ENCODE measurements around the gene ASTN1.
"Not testable (repeated sequence)": the region's sequence is repeated elsewhere in the genome, so short reads cannot be mapped to it uniquely, and the experiment has no call there.

Gene ASTN1

DNA sequence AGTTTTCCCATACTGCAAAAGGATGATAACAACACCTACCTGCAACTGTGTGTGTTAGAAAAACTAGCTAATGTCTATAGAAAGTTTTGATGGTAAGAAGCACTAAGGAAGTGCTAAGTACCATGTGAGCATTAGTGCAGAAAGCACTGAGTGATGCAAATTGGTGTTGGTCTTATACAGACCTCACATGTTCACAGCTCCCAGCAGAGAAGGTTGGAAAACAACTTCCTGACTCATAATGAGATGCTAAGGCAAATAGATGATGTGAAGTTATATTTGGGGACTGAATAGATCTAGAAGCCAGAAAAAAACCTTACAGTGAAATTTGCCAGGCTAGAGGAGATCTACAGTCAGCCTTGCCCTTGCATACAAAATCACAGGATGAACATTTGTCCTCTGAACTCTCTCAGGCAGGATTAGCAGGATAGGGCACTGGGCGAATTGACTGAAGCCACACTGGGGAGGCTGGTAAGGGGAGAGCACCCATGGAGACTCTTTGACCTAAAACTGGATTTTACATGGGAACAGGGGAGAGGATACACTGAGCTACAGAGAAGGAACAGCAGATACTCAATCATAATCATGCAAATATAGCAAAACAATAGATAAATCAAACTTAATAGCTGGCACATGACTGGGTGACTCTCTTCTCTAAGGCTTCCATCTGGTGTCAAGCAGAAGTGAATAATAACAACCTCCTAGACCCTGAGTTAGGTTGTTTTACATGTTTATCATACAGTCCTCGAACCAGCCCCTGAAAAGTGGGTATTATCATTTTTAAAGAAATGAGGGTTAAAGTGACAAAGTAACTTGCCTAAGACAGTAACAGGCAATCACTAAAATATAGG, 61.3 kb downstream of the ASTN1 start:
- no peak for DNase-seq

DNA sequence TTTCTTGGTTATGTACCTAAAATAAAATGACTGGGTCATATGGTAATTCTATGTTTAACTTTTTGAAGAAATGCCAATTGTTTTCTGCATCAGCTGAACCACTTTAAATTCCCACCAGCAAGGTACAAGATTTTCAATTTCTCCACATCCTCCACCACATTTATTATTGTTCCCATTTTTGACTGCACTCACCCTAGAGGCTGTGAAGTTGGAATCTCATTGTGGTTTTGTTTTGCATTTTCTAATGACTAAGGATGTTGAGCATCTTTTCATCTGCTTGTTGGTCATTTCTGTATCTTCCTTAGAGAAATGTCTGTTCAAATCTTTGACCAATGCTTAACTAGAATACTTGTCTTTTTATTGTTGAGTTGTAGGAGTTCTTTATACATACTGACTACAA, 72.5 kb downstream of the ASTN1 start:
- no peak for DNase-seq

DNA sequence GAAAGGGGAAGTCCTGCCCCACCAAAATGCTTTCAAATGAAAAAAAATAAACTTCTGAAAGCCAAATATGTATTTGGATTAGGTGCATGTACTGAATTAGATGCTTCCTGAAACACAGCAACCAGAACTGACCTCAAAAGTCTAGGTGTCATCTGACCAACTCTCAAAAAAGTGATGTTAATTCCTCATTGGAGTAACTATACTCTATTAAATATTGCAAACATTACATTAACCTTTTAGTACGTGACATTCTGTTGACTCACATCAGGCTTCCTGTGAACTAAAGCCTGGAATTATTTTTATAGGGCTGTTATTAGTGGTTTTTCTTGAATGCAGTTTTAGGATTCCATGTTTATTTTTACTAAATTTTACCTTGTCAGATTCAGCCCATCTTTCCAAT, 73.5 kb downstream of the ASTN1 start:
- DNase-seq, result no peak

DNA sequence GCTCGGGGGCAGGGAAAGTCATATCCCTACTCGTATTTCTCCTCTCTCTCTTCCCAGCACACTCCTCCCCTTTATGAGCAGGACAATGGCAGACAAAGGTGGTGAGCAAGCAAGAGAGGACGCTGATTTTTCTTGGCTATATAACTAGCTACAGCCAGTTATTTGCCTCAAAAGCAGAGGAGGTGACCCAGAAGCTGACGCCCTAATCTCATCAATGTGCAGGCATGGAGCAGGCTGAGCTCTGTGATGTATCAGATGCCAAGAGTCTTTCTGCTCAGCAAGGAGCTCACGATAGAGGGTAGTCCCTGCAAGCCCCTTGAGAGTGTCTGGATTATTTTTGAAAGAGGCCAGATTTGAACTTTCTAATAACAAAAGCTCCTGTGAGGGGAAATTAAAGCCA, 75.5 kb downstream of the ASTN1 start:
- no peak for DNase-seq

DNA sequence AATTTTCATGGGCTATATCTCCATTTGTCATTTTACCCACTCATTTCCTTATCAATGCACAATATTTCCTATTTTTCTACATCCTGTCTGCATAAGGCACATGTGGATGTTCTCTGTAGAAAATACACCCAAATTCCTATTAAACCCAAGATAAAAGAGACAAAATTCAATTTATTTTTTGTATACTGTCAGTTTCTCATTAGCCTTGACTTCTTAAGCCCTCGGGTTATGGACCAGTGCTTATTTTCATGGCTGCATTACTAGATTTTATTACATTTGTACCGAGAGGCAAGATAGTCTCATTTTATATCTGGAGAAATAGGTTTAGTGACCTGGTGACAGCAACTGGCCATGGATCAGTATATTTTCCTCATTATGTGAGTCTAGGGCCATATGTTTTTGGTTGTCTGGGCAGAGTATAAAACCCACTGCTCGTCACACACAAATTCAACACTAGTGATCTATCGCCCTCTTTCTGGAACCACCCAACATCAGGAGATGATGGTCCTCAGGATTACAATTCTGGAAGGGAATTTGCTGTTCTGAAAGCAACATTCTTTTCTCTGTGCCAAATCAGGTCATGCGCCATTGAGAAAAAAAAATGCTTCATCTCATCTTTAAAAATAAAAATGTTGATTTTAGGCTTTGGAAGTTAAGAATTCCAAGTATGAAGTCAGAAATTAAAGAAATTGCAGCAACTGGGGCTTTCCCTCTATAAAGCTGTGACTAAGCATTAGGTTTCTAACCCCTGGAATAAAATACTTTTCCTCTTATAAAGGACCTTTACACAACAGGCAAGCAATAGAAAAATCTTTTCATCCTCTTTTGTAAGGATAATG, 81.4 kb downstream of the ASTN1 start:
- no peak for DNase-seq

DNA sequence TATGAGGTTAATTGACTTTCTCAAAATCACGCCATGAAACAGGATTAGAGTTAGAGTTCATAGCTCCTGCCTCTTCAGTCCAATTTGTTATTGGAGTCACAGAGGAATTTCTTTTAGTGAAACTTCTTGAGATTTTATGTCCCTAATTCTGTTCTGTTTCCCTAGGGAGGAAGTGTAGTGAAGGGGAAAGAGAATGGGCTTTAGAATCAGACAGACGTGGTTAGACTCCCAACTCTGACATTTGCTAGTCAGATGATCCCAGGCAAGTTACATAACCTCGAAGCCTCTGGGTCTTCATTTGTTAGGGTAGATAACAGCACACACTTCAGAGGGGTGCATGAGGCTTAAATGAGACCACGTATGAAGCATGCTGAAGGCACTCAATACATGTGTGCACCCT, 83.9 kb downstream of the ASTN1 start:
- DNase-seq, result no peak

DNA sequence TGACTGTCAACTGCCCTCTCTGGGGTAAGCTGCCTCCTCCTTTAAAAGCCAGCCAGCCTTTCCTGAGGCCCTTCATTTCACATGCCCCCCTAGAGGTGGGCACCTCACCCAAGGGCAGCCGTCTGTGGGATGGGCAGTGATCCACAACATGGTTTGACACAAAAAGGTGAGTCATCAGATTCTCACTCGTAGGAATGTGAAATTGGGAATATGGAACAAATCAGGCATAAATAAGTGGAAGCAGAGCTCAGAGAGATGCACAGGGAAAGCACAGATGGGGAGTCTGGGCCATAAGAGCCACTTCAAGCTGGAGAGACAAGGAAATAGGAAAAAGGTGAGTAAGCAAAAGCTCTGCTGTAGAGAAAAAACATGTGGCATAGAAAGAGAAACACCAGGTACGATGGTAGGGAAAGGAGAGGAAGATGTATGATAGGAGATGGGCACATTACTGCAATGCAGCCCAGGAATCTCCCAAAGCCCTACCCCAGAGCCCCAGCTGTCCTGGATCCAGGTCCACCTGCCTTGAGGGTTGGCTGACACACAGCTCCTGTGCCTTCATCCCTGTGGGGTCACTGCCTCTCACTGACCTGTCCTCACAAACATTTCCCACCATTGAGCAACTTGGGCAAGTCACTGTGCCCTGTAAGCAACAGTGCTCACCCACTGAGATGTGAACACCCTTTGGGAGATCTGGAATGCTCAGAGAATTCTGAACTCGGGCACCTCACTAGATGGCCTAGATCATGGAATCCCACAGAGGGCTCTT, 86.6 kb downstream of the ASTN1 start:
- no peak for DNase-seq

DNA sequence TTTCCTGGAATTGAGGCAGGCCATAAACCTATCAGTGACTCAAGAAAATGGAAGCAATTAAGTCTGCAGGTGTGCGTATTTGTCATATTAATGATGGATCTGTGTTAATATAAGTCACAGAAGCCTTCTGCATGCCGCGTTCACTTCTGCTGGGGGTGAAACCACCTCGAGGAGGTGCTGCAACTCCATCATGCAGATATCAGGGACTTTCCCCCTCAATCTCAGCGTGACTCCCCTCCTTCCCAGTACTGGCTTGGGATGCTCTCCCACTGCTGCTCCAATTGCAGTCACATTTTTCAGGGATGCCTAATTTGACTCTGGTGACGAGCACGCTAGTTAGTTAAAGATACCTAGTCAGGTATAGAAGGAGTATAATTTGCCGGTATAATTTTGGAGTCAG, 87.5 kb downstream of the ASTN1 start:
- no peak for DNase-seq

DNA sequence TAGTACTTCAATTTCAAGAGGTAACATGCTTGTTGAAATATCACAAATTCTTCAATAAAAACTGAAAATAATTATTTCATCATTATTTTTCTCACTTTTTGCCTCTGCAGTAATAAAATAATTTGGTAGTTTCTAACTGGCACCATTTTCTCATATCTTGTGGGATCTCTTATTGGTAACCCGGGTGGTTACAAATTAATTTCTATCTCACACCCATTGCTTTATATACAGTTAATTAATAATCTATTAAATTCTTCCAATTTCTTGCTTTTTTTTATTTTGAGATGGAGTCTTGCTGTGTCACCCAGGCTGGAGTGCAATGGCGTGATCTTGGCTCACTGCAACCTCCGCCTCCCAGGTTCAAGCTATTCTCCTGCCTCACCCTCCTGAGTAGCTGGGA, 89.7 kb downstream of the ASTN1 start:
- DNase-seq, result not testable (repeated sequence)

DNA sequence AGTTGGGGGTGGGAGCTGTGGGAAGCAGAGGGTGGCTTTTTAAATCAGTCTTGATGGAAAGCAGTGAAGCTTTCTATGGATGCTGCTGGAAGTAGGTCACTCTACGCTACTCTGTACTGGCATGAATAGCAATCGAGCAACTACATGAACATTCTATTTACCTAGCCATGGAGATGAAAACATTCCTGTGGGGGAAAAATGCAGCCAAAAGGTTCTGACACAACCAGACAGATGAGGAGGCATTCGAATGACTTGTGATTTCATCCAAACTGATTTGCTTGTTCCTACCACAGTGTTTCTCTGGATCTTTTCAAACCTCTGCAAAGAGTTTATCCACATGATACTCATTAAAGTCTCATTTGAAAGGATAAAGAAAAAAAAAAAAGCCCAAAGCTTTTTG, 95.0 kb downstream of the ASTN1 start:
- no peak for DNase-seq

DNA sequence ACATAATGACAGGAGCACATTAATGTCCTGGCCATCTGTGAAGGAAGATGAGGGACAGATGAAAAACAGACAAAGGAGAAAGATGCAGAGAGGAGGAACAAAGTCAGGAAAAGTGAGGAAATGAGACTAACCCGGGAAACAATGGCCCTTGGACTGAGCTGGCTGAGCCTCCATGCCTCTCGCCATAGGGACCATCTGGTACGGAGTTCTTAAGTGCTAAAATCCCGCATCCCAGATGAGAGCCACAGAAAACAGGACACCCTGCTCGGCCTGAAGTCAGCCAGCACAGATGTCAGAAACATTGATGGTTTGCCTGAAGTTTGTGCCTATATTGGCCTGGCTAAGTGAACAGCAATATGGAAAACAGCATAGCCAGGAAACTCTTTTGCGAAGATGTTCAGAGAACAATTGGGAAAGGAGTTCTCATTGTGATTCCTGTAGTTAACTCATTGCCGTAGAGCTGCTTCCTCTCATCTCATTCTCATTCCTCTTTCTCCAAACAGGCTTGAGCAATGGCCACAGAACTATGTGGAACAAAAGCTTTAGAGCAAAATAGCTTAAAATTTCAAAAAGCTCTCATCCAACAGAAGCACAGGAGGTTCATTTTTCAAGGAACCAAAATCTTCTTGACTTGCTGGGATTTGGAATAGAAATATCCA, 96.6 kb downstream of the ASTN1 start:
- no peak for DNase-seq

DNA sequence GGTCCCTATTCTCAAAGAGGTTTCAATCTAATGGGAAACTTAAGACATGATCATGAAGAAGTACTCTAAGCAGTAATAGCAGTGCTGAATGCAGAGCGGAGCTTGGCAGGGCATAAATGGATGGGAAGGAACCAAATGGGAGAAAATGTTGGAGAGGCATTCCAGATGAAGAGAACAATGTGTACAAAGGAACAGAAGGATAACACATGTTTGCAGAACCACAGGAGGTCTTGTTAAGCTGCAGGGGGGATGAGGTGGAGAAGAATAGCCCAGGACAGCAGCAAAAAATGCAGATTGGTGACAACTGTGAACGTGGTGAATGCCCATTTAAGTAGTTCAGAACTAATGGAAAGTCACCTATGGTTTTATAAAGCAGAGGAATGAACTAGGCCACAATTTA, 99.1 kb downstream of the ASTN1 start:
- no peak for DNase-seq

DNA sequence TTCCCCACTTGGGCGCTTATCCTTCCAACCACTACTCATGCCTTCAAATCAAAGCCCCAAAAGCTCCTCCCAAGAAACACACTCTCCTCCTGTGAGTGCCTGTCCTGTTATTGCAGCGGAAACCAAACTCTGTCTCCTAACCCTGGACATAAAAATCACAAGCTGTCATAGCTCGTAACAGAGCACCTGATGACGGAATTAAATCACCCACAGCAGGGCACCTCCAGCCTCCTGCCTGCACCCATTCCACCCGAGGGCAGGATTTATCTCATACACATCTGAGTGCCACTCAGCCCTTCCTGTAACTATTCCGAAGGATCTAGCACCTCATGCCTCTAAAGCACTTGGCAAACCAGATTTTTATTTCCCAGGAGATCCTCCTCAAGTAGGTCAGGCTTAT, 100.9 kb downstream of the ASTN1 start:
- no peak for DNase-seq

DNA sequence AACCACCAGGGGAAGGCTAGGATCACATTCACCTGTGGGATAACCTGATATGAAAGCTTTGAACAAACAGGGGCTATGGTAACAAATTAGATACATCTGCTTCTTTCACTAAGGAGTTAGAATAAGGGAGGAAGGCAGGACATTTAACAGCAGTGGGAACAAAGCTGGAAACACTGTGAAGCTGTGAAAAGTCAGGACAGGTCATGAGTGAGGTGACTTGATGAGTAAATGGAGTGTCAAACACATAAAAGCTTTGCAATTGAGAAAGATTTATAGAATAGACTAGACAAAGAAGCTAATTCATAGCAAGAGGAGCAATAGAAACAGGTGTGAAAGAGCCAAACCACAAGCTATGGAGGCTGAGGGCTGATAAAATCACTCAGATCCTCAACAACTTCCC, 110.0 kb downstream of the ASTN1 start:
- no peak for DNase-seq

DNA sequence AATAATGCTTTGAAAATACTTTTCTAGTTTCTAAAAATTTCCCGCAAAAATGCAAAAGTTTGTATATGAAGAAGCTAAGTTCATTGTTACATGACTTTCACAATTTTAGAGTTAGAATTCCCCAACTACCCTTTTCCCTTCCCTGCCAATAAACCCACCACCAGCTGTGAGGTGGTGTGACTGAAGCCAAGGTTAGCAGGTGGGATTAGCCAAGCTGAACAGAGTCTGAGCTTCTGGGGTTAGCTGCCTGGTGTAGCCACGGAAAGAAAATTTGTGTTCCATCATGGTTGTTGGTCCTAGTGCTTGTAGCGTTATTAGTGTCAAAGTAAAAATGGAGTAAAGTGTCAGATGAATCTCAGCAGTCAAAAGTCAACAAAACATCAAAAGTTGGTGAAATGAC, 110.9 kb downstream of the ASTN1 start:
- DNase-seq, result no peak

DNA sequence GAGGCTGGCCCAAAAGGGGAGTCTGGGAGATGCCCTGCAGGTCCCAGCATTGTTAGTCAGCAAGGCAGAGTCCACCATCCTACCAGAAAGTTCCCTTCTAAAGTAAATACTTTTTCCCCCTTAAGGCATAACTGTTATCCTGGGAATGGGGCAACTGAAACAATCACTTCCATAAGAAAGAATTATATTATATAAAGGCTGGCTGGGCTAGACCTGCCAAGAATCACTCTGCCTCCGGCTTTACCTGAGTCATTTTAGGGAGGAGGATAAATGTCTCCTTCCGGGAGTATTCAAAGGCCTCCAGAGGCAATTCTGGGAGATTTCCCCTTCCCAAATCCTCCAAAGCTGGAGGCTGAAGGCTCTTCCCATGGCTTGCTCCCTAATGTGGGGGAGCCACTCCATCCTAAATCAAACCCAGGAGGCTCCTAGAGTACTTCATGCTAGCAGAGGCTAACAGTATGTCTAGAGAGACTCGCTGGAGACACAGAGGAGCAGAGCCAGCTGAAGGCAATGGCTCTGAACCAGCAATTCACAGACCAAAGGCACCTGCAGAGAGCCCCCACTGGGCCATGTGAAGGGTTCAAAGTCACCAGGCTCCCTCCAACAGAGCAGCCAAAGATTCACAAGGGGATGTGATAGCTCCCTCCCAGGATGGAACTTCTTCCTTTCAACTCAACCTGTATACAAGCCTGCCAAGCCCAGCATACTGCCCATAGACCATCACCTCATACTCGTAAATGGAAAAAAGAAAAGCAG, 116.0 kb downstream of the ASTN1 start:
- DNase-seq, result no peak

DNA sequence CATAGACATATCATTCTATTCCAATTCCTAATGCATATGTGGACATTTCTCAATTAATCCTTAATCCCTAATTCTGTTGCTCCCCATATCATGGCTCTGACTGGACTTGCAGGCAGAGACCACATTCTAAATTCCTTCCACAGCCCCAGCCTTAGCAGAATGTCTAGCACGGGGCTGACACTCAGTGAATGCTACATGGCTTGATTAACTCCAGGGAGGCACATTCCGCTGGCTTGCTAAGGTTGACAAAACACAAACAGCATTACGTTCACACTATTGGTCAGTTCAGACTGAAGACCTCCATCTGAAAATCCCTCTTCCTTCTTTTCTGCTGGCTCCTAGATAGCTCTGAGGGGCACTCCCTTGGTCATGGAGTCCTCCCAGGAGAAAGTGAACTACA, 119.4 kb downstream of the ASTN1 start:
- DNase-seq, result no peak

DNA sequence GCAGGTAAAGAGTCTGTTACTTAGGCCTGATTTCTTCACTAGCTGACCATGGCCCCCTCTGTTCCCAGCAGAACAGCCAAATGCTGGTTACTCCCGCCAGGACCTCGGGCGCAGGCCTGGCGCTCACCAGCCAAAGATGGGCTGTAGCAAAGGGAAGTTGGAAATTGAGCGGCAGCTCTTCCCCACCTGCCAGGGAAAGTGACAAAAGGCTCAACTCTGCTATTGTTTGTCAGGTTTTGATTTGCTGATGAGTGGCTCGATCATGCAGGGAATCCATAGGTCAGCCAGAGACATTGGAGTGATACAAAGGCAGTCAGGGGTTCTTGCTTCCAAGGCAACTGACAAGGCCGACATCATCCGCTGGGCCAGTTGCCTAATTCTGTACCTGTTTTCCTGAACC, 120.1 kb downstream of the ASTN1 start:
- DNase-seq, result no peak

DNA sequence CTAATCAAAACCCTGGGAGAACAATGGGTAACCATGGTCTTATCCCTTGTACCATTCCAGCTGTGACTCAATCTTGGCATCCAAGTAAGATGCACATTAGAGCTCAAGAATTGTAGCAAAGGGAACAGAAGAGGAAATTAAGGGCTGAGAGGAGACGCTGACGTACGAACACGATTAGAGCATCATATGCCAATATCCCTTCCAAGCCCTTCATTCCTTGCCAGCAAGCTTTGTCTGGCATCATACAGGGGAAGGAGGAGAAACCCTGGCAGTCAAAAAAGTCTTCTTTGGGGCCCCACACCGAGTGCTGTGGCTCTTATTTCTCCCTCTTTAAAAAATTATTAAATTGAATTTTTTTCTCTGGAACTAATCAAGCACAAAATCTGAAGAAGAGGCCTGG, 120.9 kb downstream of the ASTN1 start:
- no peak for DNase-seq

DNA sequence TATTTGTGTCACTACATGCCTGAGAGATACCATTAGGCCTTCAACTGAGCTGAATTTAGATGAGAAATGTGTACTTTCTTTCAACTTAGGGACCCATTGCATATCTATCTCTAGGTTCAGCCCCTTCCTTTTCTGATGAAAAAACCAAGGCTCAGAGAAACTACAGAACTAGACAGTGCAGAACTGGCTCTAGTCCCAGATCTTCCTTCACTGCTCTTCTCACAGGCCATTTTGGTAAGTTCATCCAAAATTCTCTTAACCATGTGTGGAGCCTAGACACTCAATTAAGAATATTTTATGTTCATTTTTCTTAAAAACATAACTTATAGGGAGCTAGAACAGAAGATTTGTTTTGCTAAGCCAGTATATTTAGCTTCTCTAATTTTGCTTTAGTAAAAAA, 128.9 kb downstream of the ASTN1 start:
- peak; percentile 87 for DNase-seq

DNA sequence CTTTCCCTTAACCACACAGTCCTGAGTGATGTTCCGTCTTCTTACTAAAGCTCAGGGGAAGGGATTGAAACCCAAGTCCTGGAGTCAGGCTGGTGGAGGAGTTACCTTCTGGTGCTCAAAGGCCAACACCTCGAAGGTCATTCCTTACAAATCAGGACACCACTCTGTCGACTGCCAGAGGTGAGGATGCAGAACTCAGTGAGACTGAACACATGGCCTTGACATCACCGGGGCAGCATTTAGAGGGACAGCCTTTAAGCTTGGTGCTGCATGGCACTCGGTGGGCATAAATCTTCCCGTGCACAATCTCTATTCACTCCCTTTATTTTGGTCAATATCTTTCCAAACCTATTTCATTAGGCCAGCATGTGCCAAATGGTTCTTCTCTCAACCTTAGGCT, 130.9 kb downstream of the ASTN1 start:
- DNase-seq, result peak; percentile 92

DNA sequence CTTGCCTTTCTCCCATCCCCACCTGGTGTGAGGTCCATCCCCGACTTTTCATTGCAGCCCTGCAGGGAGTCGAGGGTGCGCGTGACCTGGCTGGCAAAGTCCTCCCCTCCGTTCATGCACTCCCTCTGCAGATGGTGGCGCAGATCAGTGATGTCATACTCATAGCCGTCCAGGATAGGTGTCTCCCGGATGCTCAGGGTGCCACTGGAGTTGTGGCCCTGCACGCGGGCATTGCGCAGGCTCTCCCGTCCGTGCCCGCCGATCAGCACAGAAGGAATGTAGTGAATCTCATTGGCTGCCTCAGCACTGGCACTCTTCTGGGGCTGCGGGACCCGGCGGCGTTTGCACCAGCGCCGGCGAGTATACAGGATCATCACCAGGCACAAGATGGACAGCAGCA, 132.1 kb downstream of the ASTN1 start:
- DNase-seq, result peak; percentile 60

Data from NCI-H1694 treated with DMSO at 0.1 percent for 48 hours (cell line).